GM19438 (cell line): Measurements from ENCODE around the gene CDK5RAP2.
"Not testable (repeated sequence)": the region's sequence is repeated elsewhere in the genome, so short reads cannot be mapped to it uniquely, and the experiment has no call there.

ENCODE experiments used
- ATAC-seq: cut with Tn5 transposase; IDR thresholded peaks from one replicate; pipeline ENCODE4 v1.9.1; 2021; ENCODE audit warnings: low read depth; ENCODE audit not compliant: unreplicated experiment

The CDK5RAP2 gene

DNA sequence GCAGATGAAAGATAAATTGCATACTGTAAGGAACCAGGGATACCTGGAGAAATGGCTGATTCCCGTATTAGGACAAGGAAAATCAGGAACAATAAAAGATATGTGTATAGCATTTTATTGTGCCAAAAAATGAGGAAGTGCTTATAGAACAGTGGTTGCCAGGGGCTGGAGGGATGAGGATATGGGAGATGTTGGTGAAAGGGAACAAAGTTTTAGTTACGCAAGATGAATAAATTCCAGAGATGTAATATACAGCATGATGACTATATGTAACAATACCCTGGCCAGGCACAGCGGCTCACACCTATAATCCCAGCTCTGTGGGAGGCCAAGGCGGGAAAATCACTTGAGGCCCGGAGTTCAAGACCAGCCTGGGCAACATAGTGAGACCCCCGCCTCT is 101.8 kb downstream of the CDK5RAP2 start:
- no peak for ATAC-seq

GRCh38 chr9:120477534-120478001 is 102.4 kb downstream of the CDK5RAP2 start:
- ATAC-seq, result no peak

DNA sequence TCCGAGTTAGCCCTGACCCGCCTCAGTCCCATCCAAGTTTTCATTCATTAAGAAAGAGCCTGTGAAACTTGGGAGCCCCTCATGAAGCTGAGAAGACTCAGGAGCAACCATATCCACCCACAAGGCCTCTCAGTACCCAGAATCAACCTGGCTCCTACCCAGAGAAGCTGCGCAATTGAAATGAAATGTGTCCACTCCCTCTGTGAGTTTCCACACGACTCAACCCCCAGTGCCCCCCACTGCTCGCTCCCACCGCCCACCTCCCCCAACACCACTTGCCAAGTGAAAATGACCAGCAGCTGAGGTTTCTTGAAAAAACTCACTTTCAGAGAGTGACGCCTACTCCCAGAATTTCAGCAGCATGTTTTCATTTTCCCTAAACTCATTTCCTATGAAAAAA is 104.6 kb downstream of the CDK5RAP2 start:
- ATAC-seq, result no peak

GRCh38 chr9:120474591-120475243 is 105.2 kb downstream of the CDK5RAP2 start:
- no peak for ATAC-seq

DNA sequence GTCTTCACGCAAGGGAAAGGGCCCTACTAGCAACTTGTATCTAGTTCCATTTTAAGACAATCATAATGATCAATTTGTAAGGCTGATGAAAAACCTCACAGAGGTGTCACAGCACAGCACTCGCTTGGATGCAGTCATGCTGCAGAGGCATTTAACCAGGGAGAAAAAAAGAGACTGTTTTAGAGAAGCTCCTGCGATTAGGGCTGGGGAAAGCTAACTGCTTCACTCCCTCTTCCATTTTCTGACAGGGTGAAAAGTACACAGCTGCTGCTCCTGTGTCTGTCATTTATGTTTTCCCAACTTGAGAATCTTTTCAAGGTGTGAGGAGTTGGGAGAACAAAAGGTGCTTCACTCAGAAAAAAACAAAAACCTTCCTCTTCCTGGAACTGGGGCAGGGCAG is 106.4 kb downstream of the CDK5RAP2 start:
- ATAC-seq, result no peak

GRCh38 chr9:120465685-120466407 is 114.1 kb downstream of the CDK5RAP2 start:
- ATAC-seq, result no peak

DNA sequence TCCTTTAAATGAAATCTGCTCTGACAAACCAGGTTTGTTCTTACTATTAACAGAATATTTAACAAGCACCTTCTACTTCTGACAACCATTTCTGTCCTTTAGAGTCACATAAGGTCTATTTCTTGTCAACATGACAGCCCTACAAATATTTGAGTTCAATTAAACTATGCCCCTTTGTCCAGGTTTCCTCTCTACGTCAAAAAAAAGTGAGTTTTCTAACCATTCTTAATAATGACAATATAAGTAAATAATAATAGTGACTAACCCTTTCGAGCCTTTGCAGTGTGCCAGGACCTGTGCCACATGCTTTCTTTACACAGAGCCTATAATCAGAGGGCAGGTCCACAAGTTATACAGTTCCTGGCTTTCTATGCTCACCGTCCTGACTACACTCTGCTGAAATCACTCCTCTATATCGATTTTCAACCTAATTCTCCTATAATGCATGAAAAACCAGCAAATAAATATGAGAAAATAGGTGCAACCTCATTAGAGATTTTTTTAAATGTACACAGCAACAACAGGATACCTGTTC is 115.0 kb downstream of the CDK5RAP2 start:
- no peak for ATAC-seq

- no peak for ATAC-seq
Observed at GRCh38 chr9:120464176-120464886, 115.6 kb downstream of the CDK5RAP2 start.

DNA sequence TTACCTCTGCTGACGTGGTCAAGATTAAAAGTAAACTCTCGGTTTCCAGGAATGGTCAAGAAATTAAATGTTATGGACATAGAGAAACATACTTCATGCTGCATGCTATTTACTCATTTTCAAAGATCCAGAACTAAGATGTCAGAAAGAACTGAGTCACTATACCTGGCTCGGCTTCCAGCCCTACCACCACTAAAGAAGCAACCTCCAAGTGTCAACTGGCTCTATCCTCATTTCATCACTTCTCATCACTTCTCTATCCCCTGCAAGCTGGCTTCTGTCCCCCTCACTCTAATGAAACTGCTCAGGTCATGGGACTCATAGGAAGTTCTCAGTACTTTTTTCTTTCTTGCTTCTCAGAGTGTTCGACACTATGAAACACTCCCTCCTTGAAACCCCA is 116.2 kb downstream of the CDK5RAP2 start:
- ATAC-seq, result no peak

DNA sequence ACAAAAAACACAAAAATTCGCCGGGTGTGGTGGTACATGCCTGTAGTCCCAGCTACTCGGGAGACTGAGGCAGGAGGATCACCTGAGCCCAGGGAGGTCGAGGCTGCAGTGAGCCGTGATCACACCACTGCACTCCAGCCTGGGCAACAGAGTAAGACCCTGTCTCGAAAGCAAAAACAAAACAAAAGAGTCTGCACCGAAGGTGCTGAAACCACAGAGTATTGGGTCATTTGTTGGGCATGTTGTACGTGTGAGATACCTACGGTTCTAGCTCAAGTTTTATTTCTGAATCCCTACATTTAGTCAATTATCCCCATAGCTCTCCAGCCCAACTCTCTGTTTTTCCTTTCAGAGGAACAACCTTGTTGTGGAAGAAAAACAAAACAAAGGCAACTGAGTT is 118.3 kb downstream of the CDK5RAP2 start:
- ATAC-seq, result not testable (repeated sequence)

DNA sequence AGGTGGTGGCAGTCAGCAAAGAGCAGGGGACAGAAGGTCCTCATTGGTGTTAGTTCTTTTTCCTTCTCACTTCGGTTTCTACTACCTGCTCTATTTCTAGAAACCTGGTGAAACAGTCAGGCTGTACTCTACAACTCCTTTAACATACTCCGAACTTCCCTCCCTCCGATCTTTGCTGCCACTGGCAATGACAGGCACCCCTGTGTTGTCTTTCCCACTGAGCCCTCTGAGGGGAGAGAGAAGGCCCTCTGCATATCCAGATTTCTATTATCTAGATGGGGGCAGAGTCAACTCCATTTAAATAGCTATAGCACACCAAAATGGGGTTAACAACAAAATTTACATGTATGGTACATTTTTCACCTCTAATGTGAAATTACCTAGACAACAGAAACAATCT is 123.7 kb downstream of the CDK5RAP2 start:
- ATAC-seq, result no peak

- ATAC-seq, result no peak
Observed at GRCh38 chr9:120454467-120454866, 125.5 kb downstream of the CDK5RAP2 start.

DNA sequence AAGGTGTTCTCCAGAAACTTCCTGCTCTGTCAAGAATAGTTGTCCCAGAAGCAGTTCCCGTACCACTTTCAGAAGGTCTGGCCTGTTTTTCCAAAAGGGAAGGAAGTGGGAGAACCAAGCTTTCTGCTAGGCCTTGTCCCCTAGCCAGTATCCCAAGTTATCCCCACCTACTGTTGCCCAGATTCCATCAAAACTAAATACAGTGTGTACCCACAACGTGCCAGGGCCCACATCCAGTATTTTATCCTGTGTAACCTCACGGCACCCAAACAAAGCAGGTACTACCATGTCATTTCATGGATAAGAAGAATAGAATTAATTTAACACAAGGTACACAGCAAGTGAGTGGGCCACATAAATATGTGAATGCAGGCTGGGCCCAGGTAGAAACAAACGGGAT is 126.2 kb downstream of the CDK5RAP2 start:
- ATAC-seq, result no peak

DNA sequence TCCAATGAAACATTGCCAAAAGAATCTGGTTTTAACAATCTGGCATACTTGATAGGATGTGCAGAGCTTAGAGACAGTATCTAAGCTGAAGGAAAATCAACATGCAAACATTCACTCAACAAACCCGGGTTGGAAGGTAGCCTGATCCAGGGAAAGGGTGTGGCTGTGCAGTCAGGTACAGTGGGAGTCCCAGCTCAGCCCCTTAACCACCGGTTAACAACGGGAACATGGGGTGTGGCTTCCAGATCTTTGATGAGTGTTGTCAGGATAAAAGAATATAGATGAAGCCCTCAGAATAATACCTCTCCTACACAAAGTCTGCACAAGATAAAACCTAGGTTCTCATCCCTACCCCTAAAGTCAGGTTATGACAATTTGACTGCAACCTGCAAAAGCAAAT is 127.3 kb downstream of the CDK5RAP2 start:
- no peak for ATAC-seq

GRCh38 chr9:120450916-120451315 is 129.1 kb downstream of the CDK5RAP2 start:
- no peak for ATAC-seq

GRCh38 chr9:120449566-120449965 is 130.4 kb downstream of the CDK5RAP2 start:
- no peak for ATAC-seq

DNA sequence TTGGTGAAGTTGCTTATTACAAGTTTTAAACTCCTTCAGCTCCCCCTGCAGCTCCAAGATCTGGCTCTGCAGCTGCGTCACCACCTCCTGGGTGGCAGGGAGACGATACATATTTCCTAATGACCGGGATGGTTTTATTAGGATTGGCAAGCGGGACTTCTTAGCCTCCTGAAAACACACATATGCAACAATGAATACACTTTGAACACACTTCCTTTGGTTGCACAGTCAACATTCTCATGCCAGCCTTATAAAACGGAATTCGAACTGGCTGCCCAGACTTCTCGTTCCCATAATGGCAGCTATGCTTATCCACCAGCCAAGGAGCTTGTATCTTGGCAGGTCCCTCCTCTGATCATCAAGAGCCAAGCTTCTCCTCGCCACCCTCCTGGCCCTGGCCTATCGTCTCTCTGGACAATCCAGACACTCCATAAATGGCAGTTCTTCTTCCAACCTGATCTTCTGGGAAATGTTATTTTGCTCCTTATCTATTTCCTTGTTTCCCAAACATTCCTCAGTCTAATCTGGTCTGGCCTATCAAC is 131.9 kb downstream of the CDK5RAP2 start:
- ATAC-seq, result no peak

DNA sequence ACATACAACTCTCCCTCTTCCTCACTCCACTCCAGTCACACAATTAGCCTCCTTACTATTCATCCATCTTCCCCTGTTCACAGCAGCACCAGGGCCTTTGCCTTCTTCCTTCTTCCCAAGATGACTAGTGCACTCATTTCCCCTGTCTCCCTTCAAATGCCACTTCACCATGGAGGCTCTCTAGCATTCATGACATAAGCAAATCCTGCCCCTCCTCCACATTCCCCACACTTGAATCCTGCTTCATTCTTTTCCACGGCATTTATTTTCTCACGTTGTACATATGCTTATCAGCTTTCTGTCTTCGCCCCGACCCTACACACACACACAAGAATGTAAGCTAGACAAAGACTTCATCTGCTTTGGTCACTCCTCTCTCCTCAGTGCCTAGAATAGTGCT is 133.3 kb downstream of the CDK5RAP2 start:
- ATAC-seq, result no peak

GRCh38 chr9:120443976-120444375 is 136.0 kb downstream of the CDK5RAP2 start:
- ATAC-seq, result no peak

- ATAC-seq, result no peak
Observed at GRCh38 chr9:120443489-120443888, 136.5 kb downstream of the CDK5RAP2 start.
